ENCODE results near the gene CHMP4B.

Gene CHMP4B

GRCh38 chr20:33781133-33781532 lies 30.0 kb upstream of the CHMP4B start:
- no peak for TF ChIP-seq TCF4 (CRISPR knock-in tag; IDR thresholded peaks at IDR 0.05; ENCODE audit: borderline replicate concordance)
- TF ChIP-seq CSDC2 (CRISPR knock-in tag; IDR thresholded peaks at IDR 0.05), result no peak
- no peak for TF ChIP-seq ZNF565 (CRISPR knock-in tag; conservative IDR thresholded peaks at IDR 0.05; ENCODE audit: low read depth)
- TF ChIP-seq POU6F1 (CRISPR knock-in tag; IDR thresholded peaks at IDR 0.05; ENCODE audit: borderline replicate concordance, low read depth), result no peak
- no peak for TF ChIP-seq SNAI2 (CRISPR knock-in tag; IDR thresholded peaks at IDR 0.05)
- TF ChIP-seq, protein P1, sequence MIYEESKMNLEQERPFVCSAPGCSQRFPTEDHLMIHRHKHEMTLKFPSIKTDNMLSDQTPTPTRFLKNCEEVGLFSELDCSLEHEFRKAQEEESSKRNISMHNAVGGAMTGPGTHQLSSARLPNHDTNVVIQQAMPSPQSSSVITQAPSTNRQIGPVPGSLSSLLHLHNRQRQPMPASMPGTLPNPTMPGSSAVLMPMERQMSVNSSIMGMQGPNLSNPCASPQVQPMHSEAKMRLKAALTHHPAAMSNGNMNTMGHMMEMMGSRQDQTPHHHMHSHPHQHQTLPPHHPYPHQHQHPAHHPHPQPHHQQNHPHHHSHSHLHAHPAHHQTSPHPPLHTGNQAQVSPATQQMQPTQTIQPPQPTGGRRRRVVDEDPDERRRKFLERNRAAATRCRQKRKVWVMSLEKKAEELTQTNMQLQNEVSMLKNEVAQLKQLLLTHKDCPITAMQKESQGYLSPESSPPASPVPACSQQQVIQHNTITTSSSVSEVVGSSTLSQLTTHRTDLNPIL (CRISPR knock-in tag; IDR thresholded peaks at IDR 0.05; ENCODE audit: low read depth), result no peak

GRCh38 chr20:33781945-33782344 lies 29.2 kb upstream of the CHMP4B start:
- ATAC-seq, result no peak
- TF ChIP-seq ZFP3 (CRISPR knock-in tag; IDR thresholded peaks at IDR 0.05), result no peak
- TF ChIP-seq, protein P2, sequence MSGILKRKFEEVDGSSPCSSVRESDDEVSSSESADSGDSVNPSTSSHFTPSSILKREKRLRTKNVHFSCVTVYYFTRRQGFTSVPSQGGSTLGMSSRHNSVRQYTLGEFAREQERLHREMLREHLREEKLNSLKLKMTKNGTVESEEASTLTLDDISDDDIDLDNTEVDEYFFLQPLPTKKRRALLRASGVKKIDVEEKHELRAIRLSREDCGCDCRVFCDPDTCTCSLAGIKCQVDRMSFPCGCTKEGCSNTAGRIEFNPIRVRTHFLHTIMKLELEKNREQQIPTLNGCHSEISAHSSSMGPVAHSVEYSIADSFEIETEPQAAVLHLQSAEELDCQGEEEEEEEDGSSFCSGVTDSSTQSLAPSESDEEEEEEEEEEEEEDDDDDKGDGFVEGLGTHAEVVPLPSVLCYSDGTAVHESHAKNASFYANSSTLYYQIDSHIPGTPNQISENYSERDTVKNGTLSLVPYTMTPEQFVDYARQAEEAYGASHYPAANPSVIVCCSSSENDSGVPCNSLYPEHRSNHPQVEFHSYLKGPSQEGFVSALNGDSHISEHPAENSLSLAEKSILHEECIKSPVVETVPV (CRISPR knock-in tag; IDR thresholded peaks at IDR 0.05), result no peak

More at GRCh38 chr20:33781133-33781532, 30.0 kb upstream of the CHMP4B start:
- ATAC-seq, result no peak

- TF ChIP-seq RARB (CRISPR knock-in tag; IDR thresholded peaks at IDR 0.05) (no peak), ESRRG (CRISPR knock-in tag; IDR thresholded peaks at IDR 0.05) (no peak), ZFP3 (CRISPR knock-in tag; IDR thresholded peaks at IDR 0.05) (peak; percentile 94), ZNF70 (CRISPR knock-in tag; IDR thresholded peaks at IDR 0.05) (no peak), OSR1 (CRISPR knock-in tag; IDR thresholded peaks at IDR 0.05) (no peak), ZC3H10 (CRISPR knock-in tag; IDR thresholded peaks at IDR 0.05) (no peak)
- TF ChIP-seq, protein P1 (CRISPR knock-in tag; IDR thresholded peaks at IDR 0.05; ENCODE audit: low read depth), result no peak
- ATAC-seq, result no peak
Measured at GRCh38 chr20:33783256-33783655, 27.9 kb upstream of the CHMP4B start.

- no peak for ATAC-seq
- no peak for TF ChIP-seq PPARA (CRISPR knock-in tag; IDR thresholded peaks at IDR 0.05; ENCODE audit: borderline replicate concordance)
- no peak for TF ChIP-seq TCF4 (CRISPR knock-in tag; IDR thresholded peaks at IDR 0.05; ENCODE audit: borderline replicate concordance)
- no peak for TF ChIP-seq OSR1 (CRISPR knock-in tag; IDR thresholded peaks at IDR 0.05)
- TF ChIP-seq, protein P2 (CRISPR knock-in tag; IDR thresholded peaks at IDR 0.05), result no peak
- TF ChIP-seq GLIS3 (CRISPR knock-in tag; IDR thresholded peaks at IDR 0.05), result no peak
- no peak for TF ChIP-seq BACH2 (CRISPR knock-in tag; IDR thresholded peaks at IDR 0.05; ENCODE audit: borderline replicate concordance)
- TF ChIP-seq, protein P1 (CRISPR knock-in tag; IDR thresholded peaks at IDR 0.05; ENCODE audit: low read depth), result no peak
- no peak for TF ChIP-seq ZFP30 (CRISPR knock-in tag; IDR thresholded peaks at IDR 0.05)
- TF ChIP-seq ZNF70 (CRISPR knock-in tag; IDR thresholded peaks at IDR 0.05), result no peak
- TF ChIP-seq ESRRG (CRISPR knock-in tag; IDR thresholded peaks at IDR 0.05), result no peak
- no peak for TF ChIP-seq CSDC2 (CRISPR knock-in tag; IDR thresholded peaks at IDR 0.05)
- TF ChIP-seq ISL1 (CRISPR knock-in tag; IDR thresholded peaks at IDR 0.05), result no peak
- no peak for TF ChIP-seq ZNF8 (CRISPR knock-in tag; IDR thresholded peaks at IDR 0.05)
- TF ChIP-seq RARB (CRISPR knock-in tag; IDR thresholded peaks at IDR 0.05), result no peak
- TF ChIP-seq ARNTL (CRISPR knock-in tag; IDR thresholded peaks at IDR 0.05; ENCODE audit: borderline replicate concordance, low read depth), result no peak
- TF ChIP-seq ZNF565 (CRISPR knock-in tag; conservative IDR thresholded peaks at IDR 0.05; ENCODE audit: low read depth), result no peak
- no peak for TF ChIP-seq POU6F1 (CRISPR knock-in tag; IDR thresholded peaks at IDR 0.05; ENCODE audit: borderline replicate concordance, low read depth)
Measured at GRCh38 chr20:33783818-33784217, 27.3 kb upstream of the CHMP4B start.
